ES-I3 (cell line): Measurements from ENCODE around the gene CFAP77.
"Not testable (repeated sequence)": the region's sequence is repeated elsewhere in the genome, so short reads cannot be mapped to it uniquely, and the experiment has no call there.

Experiments
- H3K36me3 ChIP-seq: 2 replicates; pipeline ENCODE4 v1.6.1; 2013; ENCODE audit warnings: mild to moderate bottlenecking, low read length, control low read depth, moderate library complexity; ENCODE audit not compliant: insufficient read depth
- H3K4me1 ChIP-seq: 2 replicates; pipeline ENCODE4 v1.6.1; 2013; ENCODE audit warnings: mild to moderate bottlenecking, control low read depth, low read length; ENCODE audit not compliant: insufficient read depth
- H3K9ac ChIP-seq: 2 replicates; pipeline ENCODE4 v1.6.1; 2013; ENCODE audit warnings: low read depth, mild to moderate bottlenecking, low read length, moderate library complexity
- H3K9me3 ChIP-seq: 2 replicates; pipeline ENCODE4 v1.6.1; 2013; ENCODE audit warnings: mild to moderate bottlenecking, low read length, moderate library complexity; ENCODE audit not compliant: control insufficient read depth, insufficient read depth

Gene CFAP77

GRCh38 chr9:132409828-132410528, at the start of gene CFAP77:
TSS of gene CFAP77 (plus strand) at chr9:132410211. CDS start at chr9:132410272, 61 bp downstream.
- Histone ChIP-seq H3K9ac (peak within 1 kb of the TSS; percentile 76), H3K4me1 (peaks cover 9% of the 10 kb centered on the region), H3K36me3 (no peaks in the 10 kb centered on the region), H3K9me3 (no peaks in the 10 kb centered on the region)

- H3K4me1 ChIP-seq: no peaks in the 10 kb centered on the region
- H3K9me3 ChIP-seq: no peaks in the 10 kb centered on the region
- H3K9ac ChIP-seq: no peak overlapping the region
- H3K36me3 ChIP-seq: no peaks in the 10 kb centered on the region
Measured at GRCh38 chr9:132364068-132364467, 45.9 kb upstream of the CFAP77 start.

- H3K9me3 ChIP-seq: no peaks in the 10 kb centered on the region
- H3K4me1 ChIP-seq: no peaks in the 10 kb centered on the region
- no peak overlapping the region for H3K9ac ChIP-seq
- H3K36me3 ChIP-seq: no peaks in the 10 kb centered on the region
Measured at GRCh38 chr9:132365986-132366385, 44.0 kb upstream of the CFAP77 start.

- Histone ChIP-seq H3K9me3 (no peaks in the 10 kb centered on the region), H3K9ac (no peak overlapping the region), H3K36me3 (no peaks in the 10 kb centered on the region), H3K4me1 (no peaks in the 10 kb centered on the region)
Measured at GRCh38 chr9:132366481-132366880, 43.5 kb upstream of the CFAP77 start.

- no peaks in the 10 kb centered on the region for H3K36me3 ChIP-seq
- H3K4me1 ChIP-seq: peaks cover 6% of the 10 kb centered on the region; the same call in 1 of the 2 replicates
- H3K9ac ChIP-seq: no peak overlapping the region
- no peaks in the 10 kb centered on the region for H3K9me3 ChIP-seq
Measured at GRCh38 chr9:132367613-132368313, 42.2 kb upstream of the CFAP77 start.

GRCh38 chr9:132369421-132369820, 40.6 kb upstream of the CFAP77 start:
- Histone ChIP-seq H3K9me3 (no peaks in the 10 kb centered on the region), H3K4me1 (peaks cover 7% of the 10 kb centered on the region; the same call in 1 of the 2 replicates), H3K9ac (no peak overlapping the region), H3K36me3 (no peaks in the 10 kb centered on the region)

- H3K9me3 ChIP-seq: no peaks in the 10 kb centered on the region
- H3K4me1 ChIP-seq: peaks cover 7% of the 10 kb centered on the region; the same call in 1 of the 2 replicates
- no peaks in the 10 kb centered on the region for H3K36me3 ChIP-seq
- no peak overlapping the region for H3K9ac ChIP-seq
Measured at GRCh38 chr9:132370592-132370991, 39.4 kb upstream of the CFAP77 start.

- H3K36me3 ChIP-seq: peaks cover 11% of the 10 kb centered on the region
- H3K9me3 ChIP-seq: no peaks in the 10 kb centered on the region
- H3K9ac ChIP-seq: no peak overlapping the region
- H3K4me1 ChIP-seq: peaks cover 7% of the 10 kb centered on the region; the same call in 1 of the 2 replicates
Measured at GRCh38 chr9:132372177-132373095, 37.6 kb upstream of the CFAP77 start.

GRCh38 chr9:132377769-132378168, 32.2 kb upstream of the CFAP77 start:
- not testable (repeated sequence) for H3K9me3 ChIP-seq, H3K9ac ChIP-seq, H3K4me1 ChIP-seq
- peaks cover 23% of the 10 kb centered on the region for H3K36me3 ChIP-seq

- H3K36me3 ChIP-seq: peaks cover 23% of the 10 kb centered on the region
- not testable (repeated sequence) for H3K4me1 ChIP-seq, H3K9me3 ChIP-seq, H3K9ac ChIP-seq
Measured at GRCh38 chr9:132378416-132378815, 31.6 kb upstream of the CFAP77 start.

- Histone ChIP-seq H3K9ac (no peak overlapping the region), H3K9me3 (no peaks in the 10 kb centered on the region), H3K36me3 (peaks cover 23% of the 10 kb centered on the region), H3K4me1 (no peaks in the 10 kb centered on the region)
Measured at GRCh38 chr9:132381966-132382541, 28.0 kb upstream of the CFAP77 start.

GRCh38 chr9:132383462-132383883, 26.5 kb upstream of the CFAP77 start:
- Histone ChIP-seq H3K4me1 (no peaks in the 10 kb centered on the region), H3K9me3 (no peaks in the 10 kb centered on the region), H3K9ac (no peak overlapping the region), H3K36me3 (peaks cover 24% of the 10 kb centered on the region)

GRCh38 chr9:132384376-132384775, 25.6 kb upstream of the CFAP77 start:
- no peaks in the 10 kb centered on the region for H3K9me3 ChIP-seq
- H3K36me3 ChIP-seq: peaks cover 20% of the 10 kb centered on the region
- no peaks in the 10 kb centered on the region for H3K4me1 ChIP-seq
- H3K9ac ChIP-seq: no peak overlapping the region

GRCh38 chr9:132387133-132387532, 22.9 kb upstream of the CFAP77 start:
- peaks cover 39% of the 10 kb centered on the region for H3K36me3 ChIP-seq
- no peak overlapping the region for H3K9ac ChIP-seq
- H3K4me1 ChIP-seq: no peaks in the 10 kb centered on the region
- no peaks in the 10 kb centered on the region for H3K9me3 ChIP-seq
